Stimulated activated CD4-positive, alpha-beta T cell treated with anti-CD3 and anti-CD28 coated beads, TNF-alpha, amount 100 ng/mL, for 24 hours (primary cell): ENCODE results near the gene PPP1R12B.
"Not testable (repeated sequence)": the region's sequence is repeated elsewhere in the genome, so short reads cannot be mapped to it uniquely, and the experiment has no call there.

ENCODE experiments used
- DNase-seq, 3 experiments: peaks; one replicate each; pipeline ENCODE4 v3.0.0-alpha.2; 2020; ENCODE audit warnings: low read depth in 3 of 3

PPP1R12B gene

GRCh38 chr1:202603435-202603834 lies 254.9 kb downstream of the PPP1R12B start:
- no peak for DNase-seq

GRCh38 chr1:202605515-202605914 lies 257.0 kb downstream of the PPP1R12B start:
- DNase-seq = no peak

- not testable (repeated sequence) for DNase-seq
Observed at GRCh38 chr1:202612036-202612435, 263.5 kb downstream of the PPP1R12B start.

GRCh38 chr1:202613571-202613970 lies 265.1 kb downstream of the PPP1R12B start:
- no peak for DNase-seq

- DNase-seq = not testable (repeated sequence)
Observed at GRCh38 chr1:202614363-202615207, 266.1 kb downstream of the PPP1R12B start.

- not testable (repeated sequence) for DNase-seq
Observed at GRCh38 chr1:202615208-202615500, 266.7 kb downstream of the PPP1R12B start.

- no peak for DNase-seq
Observed at GRCh38 chr1:202615501-202616354, 267.2 kb downstream of the PPP1R12B start.

GRCh38 chr1:202616355-202616915 lies 267.9 kb downstream of the PPP1R12B start:
- DNase-seq = no peak

- DNase-seq = not testable (repeated sequence)
Observed at GRCh38 chr1:202619012-202619411, 270.5 kb downstream of the PPP1R12B start.

- no peak for DNase-seq
Observed at GRCh38 chr1:202619505-202619904, 271.0 kb downstream of the PPP1R12B start.

GRCh38 chr1:202620036-202620435 lies 271.5 kb downstream of the PPP1R12B start:
- not testable (repeated sequence) for DNase-seq

GRCh38 chr1:202621446-202621845 lies 272.9 kb downstream of the PPP1R12B start:
- no peak for DNase-seq

- DNase-seq = no peak
Observed at GRCh38 chr1:202622388-202622787, 273.9 kb downstream of the PPP1R12B start.

GRCh38 chr1:202623075-202623474 lies 274.6 kb downstream of the PPP1R12B start:
- no peak for DNase-seq

- not testable (repeated sequence) for DNase-seq
Observed at GRCh38 chr1:202623476-202623875, 275.0 kb downstream of the PPP1R12B start.

GRCh38 chr1:202624088-202624780 lies 275.7 kb downstream of the PPP1R12B start:
- DNase-seq = no peak

- DNase-seq = no peak
Observed at GRCh38 chr1:202624781-202625108, 276.2 kb downstream of the PPP1R12B start.

- DNase-seq = peak in 2 of 3 experiments; percentile 30 to 59
Observed at GRCh38 chr1:202625416-202626360, 277.2 kb downstream of the PPP1R12B start.

- not testable (repeated sequence) for DNase-seq
Observed at GRCh38 chr1:202627036-202627435, 278.5 kb downstream of the PPP1R12B start.

- DNase-seq = no peak
Observed at GRCh38 chr1:202627841-202628565, 279.5 kb downstream of the PPP1R12B start.
